DLD1 (cell line): ENCODE measurements around the gene NDUFB11.

ENCODE experiments used
- in situ Hi-C: cut with HindIII; loops from 2 replicates; pipeline ENCODE4 v1.10.0; 2017; ENCODE audit warnings: low sequenced_read_pairs

Gene NDUFB11

GRCh38 chrX:47174846-47175587, 30.5 kb upstream of the NDUFB11 start:
- in situ Hi-C loops: no loop called here

- in situ Hi-C loops: no loop called here
These were observed 29.9 kb upstream of the NDUFB11 start for GRCh38 chrX:47174376-47174775.

- in situ Hi-C loops: no loop called here
These were observed 28.7 kb upstream of the NDUFB11 start for GRCh38 chrX:47172971-47173792.

- in situ Hi-C loops: no loop called here
These were observed 28.0 kb upstream of the NDUFB11 start for GRCh38 chrX:47172549-47172948.

- in situ Hi-C loops: no loop called here
These were observed 27.5 kb upstream of the NDUFB11 start for GRCh38 chrX:47171996-47172395.

- in situ Hi-C loops: no loop called here
These were observed 26.6 kb upstream of the NDUFB11 start for GRCh38 chrX:47170861-47171692.

GRCh38 chrX:47169726-47170515, 25.4 kb upstream of the NDUFB11 start:
- in situ Hi-C loops: no loop called here

GRCh38 chrX:47169273-47169672, 24.8 kb upstream of the NDUFB11 start:
- in situ Hi-C loops: no loop called here

GRCh38 chrX:47168495-47169073, 24.1 kb upstream of the NDUFB11 start:
- in situ Hi-C loops: no loop called here

GRCh38 chrX:47166126-47166525, 21.6 kb upstream of the NDUFB11 start:
- in situ Hi-C loops: no loop called here

- in situ Hi-C loops: no loop called here
These were observed 19.9 kb upstream of the NDUFB11 start for GRCh38 chrX:47164420-47164819.

GRCh38 chrX:47162927-47163583, 18.6 kb upstream of the NDUFB11 start:
- in situ Hi-C loops: no loop called here

GRCh38 chrX:47160781-47161180, 16.3 kb upstream of the NDUFB11 start:
- in situ Hi-C loops: no loop called here

GRCh38 chrX:47158781-47159180, 14.3 kb upstream of the NDUFB11 start:
- in situ Hi-C loops: no loop called here

GRCh38 chrX:47158131-47158530, 13.6 kb upstream of the NDUFB11 start:
- in situ Hi-C loops: no loop called here

- in situ Hi-C loops: no loop called here
These were observed 12.4 kb upstream of the NDUFB11 start for GRCh38 chrX:47156611-47157520.

- in situ Hi-C loops: no loop called here
These were observed 6.9 kb upstream of the NDUFB11 start for GRCh38 chrX:47151435-47151834.

GRCh38 chrX:47148946-47149345, 4.4 kb upstream of the NDUFB11 start:
- in situ Hi-C loops: no loop called here
